Thyroid gland (tissue), 4 donors: ENCODE results near the gene SMOC1.

Experiments
- CTCF ChIP-seq, 6 experiments: fragments of 200-600 bp in 3 of 6; fragments of 450-650 bp in 3 of 6; sonication (generic) in 3 of 6; IDR thresholded peaks; one replicate each; pipeline ENCODE4 v1.5.1; 2016 to 2019; ENCODE audit warnings: antibody characterized with exemption in 6 of 6, mild to moderate bottlenecking in 2 of 6, inconsistent platforms in 1 of 6, moderate library complexity in 1 of 6
- POLR2A ChIP-seq, 2 donors: fragments of 450-650 bp; IDR thresholded peaks; one replicate each; pipeline ENCODE4 v1.6.1; 2017; ENCODE audit warnings: antibody characterized with exemption in 2 of 2, mild to moderate bottlenecking in 2 of 2, moderate library complexity in 1 of 2

- TF ChIP-seq POLR2A (IDR thresholded peaks at IDR 0.05) (no peak), CTCF (IDR thresholded peaks at IDR 0.05) (no peak)
Measured at GRCh38 chr14:69994002-69994401, 114.8 kb downstream of the SMOC1 start.
